Stimulated activated CD8-positive, alpha-beta memory T cell treated with anti-CD3 and anti-CD28 coated beads, Interleukin-4, amount 100 ng/mL, for 1 hour (primary cell): ENCODE data around the gene DNASE2B.

Source experiments
- DNase-seq, 2 donors: peaks; one replicate each; pipeline ENCODE4 v3.0.0-alpha.2; 2020; ENCODE audit warnings: low read depth in 2 of 2, low spot score in 1 of 2

Gene DNASE2B

GRCh38 chr1:84450910-84451309, 52.6 kb downstream of the DNASE2B start:
- no peak for DNase-seq

DNA sequence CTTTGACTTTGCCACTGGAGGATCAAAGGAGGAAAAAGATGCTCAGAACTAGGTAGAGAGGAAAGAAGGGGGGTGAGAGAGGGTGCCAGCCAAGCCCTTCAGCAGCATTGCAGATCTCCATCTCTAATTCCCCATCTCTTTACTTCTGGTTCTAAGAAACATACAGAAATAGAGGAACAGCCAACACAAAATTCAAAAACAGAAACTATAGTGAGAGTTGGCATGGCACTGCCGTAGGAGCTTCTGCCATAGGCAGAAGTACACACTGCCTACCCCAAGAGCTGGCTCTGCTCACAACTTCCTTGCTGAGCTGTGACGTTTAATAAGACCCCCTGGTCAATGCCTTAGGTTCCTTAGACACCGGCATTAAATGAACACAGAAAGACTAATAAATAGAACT, 54.2 kb downstream of the DNASE2B start:
- DNase-seq = no peak

DNA sequence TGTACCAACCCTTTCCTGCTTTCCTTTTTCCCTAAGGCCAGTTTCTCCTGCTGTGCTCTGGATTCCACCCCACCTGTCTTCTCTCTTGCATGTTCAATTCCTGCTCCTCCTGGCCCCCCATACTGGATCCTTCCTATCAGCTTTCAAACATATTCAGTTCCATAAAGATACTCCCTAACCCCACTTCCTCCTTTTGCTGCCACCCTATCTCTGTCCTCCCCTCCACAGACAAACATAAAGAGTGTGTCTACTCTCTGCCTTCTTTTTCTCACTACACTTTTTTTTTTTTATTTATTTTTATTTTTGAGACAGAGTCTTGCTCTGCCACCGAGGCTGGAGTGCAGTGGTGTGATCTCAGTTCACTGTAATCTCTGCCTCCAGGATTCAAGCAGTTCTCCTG, 63.8 kb downstream of the DNASE2B start:
- DNase-seq = no peak
